ENCODE data around the gene FHOD1.

The FHOD1 gene

GRCh38 chr16:67187175-67187890, 59.9 kb downstream of the FHOD1 start:
- Histone ChIP-seq H3K27me3 (ENCODE audit: insufficient read depth, low read length) (no peaks in the 10 kb centered on the region), H3K4me2 (ENCODE audit: low read length) (no peak overlapping the region), H3K36me3 (ENCODE audit: insufficient read depth, low read length) (no peaks in the 10 kb centered on the region), H3K4me3 (ENCODE audit: low read depth, low read length, poor library complexity, severe bottlenecking) (no peak overlapping the region), H3K4me1 (ENCODE audit: insufficient read depth, low read length, severe bottlenecking) (peaks cover 16% of the 10 kb centered on the region), H3K79me2 (ENCODE audit: insufficient read depth, low read length) (peaks cover 3% of the 10 kb centered on the region), H4K20me1 (ENCODE audit: insufficient read depth, low read length) (no peaks in the 10 kb centered on the region), H3K9ac (ENCODE audit: low read length) (no peak overlapping the region), H3F3A (ENCODE audit: insufficient read depth, low read length) (no peaks in the 10 kb centered on the region), H2AFZ (ENCODE audit: low read length) (no peak overlapping the region), H3K27ac (ENCODE audit: low read depth, low read length, poor library complexity, severe bottlenecking) (no peak overlapping the region), H3K9me3 (ENCODE audit: low read length) (no peaks in the 10 kb centered on the region), H3K9me2 (ENCODE audit: low read depth, low read length) (no peaks in the 10 kb centered on the region)
- TF ChIP-seq, protein P1, sequence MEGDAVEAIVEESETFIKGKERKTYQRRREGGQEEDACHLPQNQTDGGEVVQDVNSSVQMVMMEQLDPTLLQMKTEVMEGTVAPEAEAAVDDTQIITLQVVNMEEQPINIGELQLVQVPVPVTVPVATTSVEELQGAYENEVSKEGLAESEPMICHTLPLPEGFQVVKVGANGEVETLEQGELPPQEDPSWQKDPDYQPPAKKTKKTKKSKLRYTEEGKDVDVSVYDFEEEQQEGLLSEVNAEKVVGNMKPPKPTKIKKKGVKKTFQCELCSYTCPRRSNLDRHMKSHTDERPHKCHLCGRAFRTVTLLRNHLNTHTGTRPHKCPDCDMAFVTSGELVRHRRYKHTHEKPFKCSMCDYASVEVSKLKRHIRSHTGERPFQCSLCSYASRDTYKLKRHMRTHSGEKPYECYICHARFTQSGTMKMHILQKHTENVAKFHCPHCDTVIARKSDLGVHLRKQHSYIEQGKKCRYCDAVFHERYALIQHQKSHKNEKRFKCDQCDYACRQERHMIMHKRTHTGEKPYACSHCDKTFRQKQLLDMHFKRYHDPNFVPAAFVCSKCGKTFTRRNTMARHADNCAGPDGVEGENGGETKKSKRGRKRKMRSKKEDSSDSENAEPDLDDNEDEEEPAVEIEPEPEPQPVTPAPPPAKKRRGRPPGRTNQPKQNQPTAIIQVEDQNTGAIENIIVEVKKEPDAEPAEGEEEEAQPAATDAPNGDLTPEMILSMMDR (IDR thresholded peaks at IDR 0.05; ENCODE audit: low read length), result no peak
- no peak for TF ChIP-seq EZH2 (IDR thresholded peaks at IDR 0.05; ENCODE audit: borderline replicate concordance, low read length)

- H3K9me2 ChIP-seq (ENCODE audit: low read depth, low read length), result no peaks in the 10 kb centered on the region
- no peaks in the 10 kb centered on the region for H3K79me2 ChIP-seq (ENCODE audit: insufficient read depth, low read length)
- no peaks in the 10 kb centered on the region for H3K36me3 ChIP-seq (ENCODE audit: insufficient read depth, low read length)
- peaks cover 17% of the 10 kb centered on the region for H3K4me1 ChIP-seq (ENCODE audit: insufficient read depth, low read length, severe bottlenecking)
- no peak overlapping the region for H2AFZ ChIP-seq (ENCODE audit: low read length)
- H3K27ac ChIP-seq (ENCODE audit: low read depth, low read length, poor library complexity, severe bottlenecking), result no peak overlapping the region
- no peak overlapping the region for H3K9ac ChIP-seq (ENCODE audit: low read length)
- H4K20me1 ChIP-seq (ENCODE audit: insufficient read depth, low read length), result no peaks in the 10 kb centered on the region
- H3K9me3 ChIP-seq (ENCODE audit: low read length), result no peaks in the 10 kb centered on the region
- H3K27me3 ChIP-seq (ENCODE audit: insufficient read depth, low read length), result no peaks in the 10 kb centered on the region
- no peaks in the 10 kb centered on the region for H3F3A ChIP-seq (ENCODE audit: insufficient read depth, low read length)
- no peak for TF ChIP-seq EZH2 (IDR thresholded peaks at IDR 0.05; ENCODE audit: borderline replicate concordance, low read length)
- TF ChIP-seq, protein P1 (IDR thresholded peaks at IDR 0.05; ENCODE audit: low read length), result no peak
- H3K4me2 ChIP-seq (ENCODE audit: low read length), result no peak overlapping the region
- no peak overlapping the region for H3K4me3 ChIP-seq (ENCODE audit: low read depth, low read length, poor library complexity, severe bottlenecking)
These were observed 60.7 kb downstream of the FHOD1 start for GRCh38 chr16:67186550-67186950.

DNA sequence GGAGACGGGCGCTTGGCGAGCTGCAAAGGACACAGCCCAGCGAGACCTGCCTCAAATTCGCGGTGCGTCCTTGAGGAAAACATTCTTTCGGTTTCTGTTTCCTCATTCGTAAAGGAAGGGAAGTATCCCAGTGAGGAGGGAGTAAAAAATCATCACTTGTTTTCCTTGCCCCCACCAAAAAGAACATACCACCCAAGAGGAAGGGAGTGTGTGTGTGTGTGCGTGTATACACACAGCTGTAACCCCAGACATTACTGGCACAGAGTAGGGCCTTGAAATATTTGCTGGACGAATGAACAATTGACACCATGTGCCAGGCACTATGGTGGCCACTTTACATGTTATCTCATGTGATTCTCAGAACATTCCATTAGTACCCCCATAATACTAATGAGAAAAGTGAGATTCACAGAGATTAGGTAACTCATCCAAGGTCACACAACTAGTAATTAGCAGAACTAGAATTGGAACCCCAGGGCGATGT, 61.6 kb downstream of the FHOD1 start:
- Histone ChIP-seq H3K27me3 (ENCODE audit: insufficient read depth, low read length) (no peaks in the 10 kb centered on the region), H3K9me3 (ENCODE audit: low read length) (no peaks in the 10 kb centered on the region), H3F3A (ENCODE audit: insufficient read depth, low read length) (no peaks in the 10 kb centered on the region), H3K27ac (ENCODE audit: low read depth, low read length, poor library complexity, severe bottlenecking) (no peak overlapping the region), H3K4me3 (ENCODE audit: low read depth, low read length, poor library complexity, severe bottlenecking) (no peak overlapping the region), H3K36me3 (ENCODE audit: insufficient read depth, low read length) (no peaks in the 10 kb centered on the region), H3K9ac (ENCODE audit: low read length) (no peak overlapping the region), H3K4me1 (ENCODE audit: insufficient read depth, low read length, severe bottlenecking) (peaks cover 17% of the 10 kb centered on the region), H4K20me1 (ENCODE audit: insufficient read depth, low read length) (no peaks in the 10 kb centered on the region), H3K79me2 (ENCODE audit: insufficient read depth, low read length) (no peaks in the 10 kb centered on the region), H3K9me2 (ENCODE audit: low read depth, low read length) (no peaks in the 10 kb centered on the region), H3K4me2 (ENCODE audit: low read length) (no peak overlapping the region), H2AFZ (ENCODE audit: low read length) (no peak overlapping the region)
- TF ChIP-seq EZH2 (IDR thresholded peaks at IDR 0.05; ENCODE audit: borderline replicate concordance, low read length), result no peak
- TF ChIP-seq, protein P1 (IDR thresholded peaks at IDR 0.05; ENCODE audit: low read length), result no peak; the same call in 1 of the 2 replicates
